NCI-H2196 (cell line): ENCODE results near the gene PKN1.
A peak's percentile ranks its signal among the peaks of the same experiment; 100 is the strongest.

Source experiments
- DNase-seq: peaks from one replicate; lab custom pipeline; 2025; ENCODE audit not compliant: unreplicated experiment; lab: John Stamatoyannopoulos, UW

The PKN1 gene

DNA sequence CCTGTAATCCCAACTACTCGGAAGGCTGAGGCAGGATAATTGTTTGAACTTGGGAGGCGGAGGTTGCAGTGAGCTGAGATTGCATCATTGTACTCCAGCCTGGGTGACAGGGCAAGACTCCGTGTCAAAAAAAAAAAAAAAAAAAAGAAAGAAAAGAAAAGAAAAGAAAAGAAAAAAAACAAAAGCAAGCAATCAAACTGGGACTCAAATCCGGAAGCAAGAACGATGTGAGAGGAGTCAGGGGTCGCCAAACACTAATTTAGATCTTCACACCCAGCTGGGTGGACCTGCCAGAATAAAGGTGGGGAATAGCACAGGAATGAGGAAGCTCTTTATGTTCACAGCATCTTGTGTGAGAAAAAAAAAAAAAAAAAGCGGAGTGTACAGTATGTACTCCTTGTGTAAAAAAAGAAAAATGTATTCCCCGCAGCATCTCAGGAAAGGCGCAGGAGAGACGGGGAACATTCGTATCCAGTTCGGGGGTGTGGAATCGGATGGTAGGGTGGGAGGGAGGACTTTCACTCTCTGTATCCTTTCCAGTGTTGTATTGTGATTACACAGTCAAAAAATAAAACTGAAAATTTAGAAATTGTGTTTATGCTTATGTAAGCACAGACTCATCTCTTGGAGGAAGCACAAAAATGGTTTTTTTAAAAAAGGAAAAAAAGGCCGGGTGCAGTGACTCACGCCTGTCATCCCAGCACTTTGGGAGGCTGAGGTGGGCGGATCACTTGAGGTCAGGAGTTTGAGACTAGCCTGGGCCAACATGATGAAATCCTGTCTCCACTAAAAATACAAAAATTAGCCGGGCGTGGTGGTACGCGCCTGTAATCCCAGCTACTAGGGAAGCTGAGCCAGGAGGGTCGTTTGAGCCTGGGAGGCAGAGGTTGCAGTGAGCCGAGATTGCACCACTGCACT is 77.5 kb downstream of the PKN1 start:
- no peak for DNase-seq

DNA sequence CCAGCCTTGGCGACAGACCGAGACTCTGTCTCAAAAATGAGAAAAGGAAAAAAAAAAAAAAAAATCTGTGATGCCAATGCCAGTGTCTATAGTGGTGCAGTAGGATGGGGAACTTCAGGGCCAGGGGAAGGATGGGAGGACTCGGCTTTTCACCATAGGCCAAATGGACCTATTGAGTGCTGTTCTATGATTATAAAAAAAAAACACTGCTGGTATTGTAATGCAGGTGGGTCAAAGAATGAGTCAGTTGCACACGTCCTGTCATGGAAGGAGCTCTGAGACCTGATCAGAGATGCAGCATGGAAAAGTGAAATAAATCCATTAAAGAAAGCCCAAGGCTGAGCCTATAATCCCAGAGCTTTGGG is 78.1 kb downstream of the PKN1 start:
- no peak for DNase-seq

DNA sequence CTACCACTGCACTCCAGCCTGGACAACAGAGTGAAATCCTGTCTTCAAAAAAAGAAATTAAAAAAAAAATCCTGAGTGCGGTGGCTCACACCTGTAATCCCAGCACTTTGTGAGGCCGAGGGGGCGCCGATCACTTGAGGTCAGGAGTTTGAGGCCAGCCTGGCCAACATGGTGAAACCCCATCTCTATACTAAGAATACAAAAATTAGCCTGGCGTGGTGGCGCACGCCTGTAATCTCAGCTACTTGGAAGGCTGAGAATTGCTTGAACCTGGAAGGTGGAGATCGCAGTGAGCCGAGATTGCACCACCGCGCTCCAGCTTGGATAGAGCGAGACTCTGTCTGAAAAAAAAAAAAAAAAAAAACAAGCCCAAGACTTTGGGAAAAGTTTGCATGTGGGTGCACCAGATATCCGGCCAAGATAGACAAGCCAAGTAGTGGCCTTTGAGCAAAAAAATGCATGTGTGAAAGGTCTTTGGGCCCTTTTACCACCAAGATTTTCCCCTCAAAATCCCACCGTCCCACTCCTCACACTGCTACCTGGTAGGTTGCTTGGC is 79.4 kb downstream of the PKN1 start:
- DNase-seq = no peak

DNA sequence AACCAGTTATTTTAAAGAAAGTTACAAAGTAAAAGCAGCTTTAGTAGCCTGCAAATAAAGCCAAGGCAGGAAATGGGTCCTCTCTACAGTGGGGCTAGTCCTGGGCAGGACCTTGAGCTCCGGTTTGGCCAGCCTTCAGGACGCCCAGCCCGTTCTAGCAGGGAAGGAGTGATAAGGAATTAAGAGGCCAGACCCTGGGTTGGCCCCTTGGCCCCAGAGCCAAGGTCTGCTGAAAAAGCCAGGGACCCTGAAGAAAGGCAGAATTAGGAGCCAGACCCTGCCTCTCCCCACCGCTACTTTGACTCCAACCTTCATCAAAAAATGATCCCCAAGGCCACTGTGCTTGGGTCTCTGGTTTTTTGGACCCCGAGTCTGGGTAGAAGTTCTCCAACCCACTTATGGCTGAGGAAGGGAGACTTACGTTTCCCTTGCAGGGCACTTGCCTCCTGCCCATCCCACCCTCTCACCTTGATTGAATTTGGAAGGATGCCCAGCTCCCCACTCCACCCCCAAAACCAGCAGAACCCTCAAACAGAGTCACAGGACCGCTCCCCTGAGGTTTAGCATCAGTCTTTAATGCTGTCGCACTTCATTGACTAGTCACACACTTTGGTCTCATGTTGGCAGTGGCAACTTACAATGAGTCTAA is 81.2 kb downstream of the PKN1 start:
- DNase-seq = no peak

DNA sequence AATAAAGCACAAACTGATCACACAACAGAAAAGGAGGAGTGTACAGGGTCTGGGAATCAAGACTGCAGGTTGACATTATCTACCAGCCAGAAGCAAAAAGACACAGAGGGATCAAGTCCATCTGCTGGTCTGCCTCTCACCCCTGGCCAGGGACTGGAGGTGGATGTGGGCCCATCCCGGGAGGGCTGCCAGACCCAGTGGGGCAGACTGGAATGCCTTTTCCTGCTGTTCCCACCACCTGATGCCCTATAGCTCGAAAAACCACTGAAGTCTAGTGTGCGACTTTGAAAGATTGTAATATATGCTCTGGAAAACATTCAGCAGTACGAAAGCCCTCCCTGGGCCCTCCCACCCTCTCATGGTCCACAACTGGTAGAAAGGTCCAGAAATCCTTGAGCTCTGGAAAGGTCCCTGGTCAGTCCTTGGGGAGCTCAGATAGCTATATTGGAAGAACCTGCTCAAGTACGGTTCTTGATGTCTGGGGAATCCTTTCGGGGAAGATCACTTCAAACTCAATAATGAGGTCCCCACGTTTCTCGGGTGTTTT is 82.5 kb downstream of the PKN1 start:
- DNase-seq = no peak

DNA sequence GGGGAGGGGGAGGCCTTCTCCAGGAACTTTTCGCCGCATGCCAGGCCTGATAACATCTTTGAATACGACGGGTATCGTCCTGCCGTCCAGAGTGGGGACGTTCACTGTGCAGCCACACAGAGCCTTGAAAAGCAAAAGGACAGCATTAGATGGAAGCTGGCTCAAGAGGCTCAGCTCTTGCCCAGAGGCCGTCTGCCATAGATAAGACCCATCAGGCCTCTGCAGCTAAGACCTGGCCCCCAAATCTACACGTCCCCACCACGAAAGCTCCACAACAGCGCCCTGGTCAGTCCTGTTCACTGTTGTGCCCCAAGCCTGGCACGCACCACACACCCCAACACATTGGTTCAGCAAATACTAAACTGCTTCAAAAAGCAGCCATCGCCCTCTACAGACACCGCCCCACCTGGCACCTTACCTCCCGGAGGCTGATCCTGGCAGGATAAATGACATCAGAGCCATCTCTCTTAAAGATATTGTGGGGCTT is 83.0 kb downstream of the PKN1 start:
- no peak for DNase-seq

DNA sequence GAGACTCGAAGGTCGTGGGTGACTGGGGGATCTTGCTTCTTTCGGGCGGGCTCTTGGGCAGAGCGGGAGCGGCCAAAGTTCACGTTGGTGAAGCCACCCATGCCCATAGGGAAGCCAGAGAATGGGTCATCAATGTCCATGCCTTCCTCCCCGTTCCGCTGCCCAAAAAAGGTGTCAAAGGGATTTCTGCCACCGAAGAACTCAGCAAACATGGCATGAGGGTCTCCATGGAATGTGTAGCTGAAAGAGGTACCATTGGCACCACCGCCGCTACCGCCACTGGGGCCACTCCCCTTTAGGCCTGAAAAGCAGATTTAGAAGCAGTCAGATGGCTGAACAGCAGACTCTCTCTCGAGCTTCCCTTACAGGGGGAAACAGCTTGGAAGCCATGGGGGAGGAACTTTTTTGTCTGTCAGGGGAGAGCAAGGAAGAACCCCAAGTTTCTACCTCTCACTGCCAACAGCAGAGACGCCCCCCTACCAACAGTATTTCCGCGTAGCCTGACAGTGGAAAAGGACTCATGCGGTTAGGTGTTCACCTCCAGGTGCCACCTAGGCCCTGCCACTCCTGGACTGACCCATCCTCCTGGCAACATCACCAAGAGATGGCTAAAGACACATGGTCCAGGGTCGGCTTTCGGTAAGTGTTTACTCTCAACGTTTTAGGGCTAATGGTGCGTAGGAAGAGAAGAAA is 83.8 kb downstream of the PKN1 start:
- no peak for DNase-seq

DNA sequence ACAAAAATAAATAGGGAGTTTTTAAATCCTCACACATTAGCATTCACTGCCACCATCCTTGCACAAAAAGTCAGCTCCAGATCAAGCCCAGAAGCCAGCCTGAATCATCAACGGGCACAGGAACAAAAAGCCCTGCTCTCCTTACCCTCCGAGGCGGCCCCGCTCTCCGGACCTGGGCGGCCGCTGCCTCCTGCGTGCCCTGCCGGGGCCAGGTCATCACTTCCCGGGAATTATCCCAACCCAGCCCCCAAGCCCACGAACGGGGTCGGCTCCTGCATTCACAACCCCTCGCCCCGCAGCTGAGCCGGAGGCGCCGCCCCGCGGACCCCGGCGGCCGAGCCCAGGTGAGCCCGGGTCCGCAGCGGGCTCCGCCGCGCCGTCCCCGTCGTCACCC is 84.3 kb downstream of the PKN1 start:
- DNase-seq = no peak

DNA sequence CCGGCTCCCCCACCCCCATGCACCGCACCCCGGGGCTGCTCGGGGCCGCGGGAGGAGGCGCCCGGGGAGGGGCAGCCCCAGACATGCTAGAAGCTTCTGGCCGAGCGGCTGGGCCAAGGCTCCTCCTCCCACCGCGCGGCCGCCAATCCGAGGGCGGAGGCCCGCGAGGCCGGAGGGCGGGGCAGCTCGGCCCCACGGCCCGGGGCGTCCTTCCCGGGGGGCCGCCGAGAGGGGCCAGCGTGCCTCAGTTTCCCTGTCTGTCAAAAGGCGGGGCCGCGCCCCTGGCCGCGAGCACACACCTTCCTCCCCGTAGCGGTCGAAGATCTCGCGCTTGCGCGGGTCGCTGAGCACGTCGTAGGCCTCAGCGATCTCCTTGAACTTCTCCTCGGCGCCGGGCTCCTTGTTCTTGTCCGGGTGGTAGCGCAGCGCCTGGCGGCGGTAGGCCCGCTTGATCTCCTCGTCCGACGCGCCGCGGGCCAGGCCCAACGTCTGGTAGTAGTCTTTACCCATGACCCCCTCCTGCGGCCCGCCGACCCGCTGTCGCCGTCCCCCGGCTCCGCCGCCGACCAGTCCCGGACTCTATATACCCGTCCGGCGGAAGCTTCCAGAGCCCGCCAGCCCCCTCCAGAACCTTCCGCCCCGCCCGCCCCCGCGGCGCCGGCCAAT is 84.9 kb downstream of the PKN1 start, which contains the start of gene DNAJB1:
TSS of gene DNAJB1 (minus strand) at position 558 of the 666 bp plus-strand sequence. CDS start at position 510, 48 bp downstream.
- DNase-seq = peak; percentile 65

DNA sequence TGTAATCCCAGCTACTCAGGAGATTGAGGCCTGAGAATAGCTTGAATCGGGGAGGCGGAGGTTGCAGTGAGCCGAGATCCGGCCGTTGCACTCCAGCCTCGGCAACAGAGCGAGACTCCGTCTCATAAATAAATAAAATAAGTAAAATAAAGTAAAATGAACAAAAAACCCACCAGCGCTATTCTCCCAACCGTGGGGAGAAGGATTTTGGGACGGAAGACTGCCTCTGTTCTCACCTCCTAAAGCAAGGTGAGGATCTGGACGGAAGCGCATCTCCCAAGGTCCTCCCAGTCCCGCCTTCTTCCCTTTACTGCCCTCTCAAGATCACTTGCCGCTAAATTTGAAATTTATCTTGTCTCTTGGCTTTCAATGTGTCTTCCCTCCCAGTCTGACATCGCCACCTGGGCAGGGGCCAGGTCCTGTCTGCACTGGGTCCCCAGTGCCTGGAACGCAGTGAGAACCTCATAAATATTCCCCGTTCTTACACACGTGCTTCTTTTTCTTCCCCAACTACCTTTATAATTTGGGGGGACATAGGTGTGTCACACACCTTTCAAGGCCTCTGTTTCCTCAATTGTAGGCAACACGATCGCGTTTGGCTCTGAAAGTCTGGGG is 86.2 kb downstream of the PKN1 start:
- no peak for DNase-seq

DNA sequence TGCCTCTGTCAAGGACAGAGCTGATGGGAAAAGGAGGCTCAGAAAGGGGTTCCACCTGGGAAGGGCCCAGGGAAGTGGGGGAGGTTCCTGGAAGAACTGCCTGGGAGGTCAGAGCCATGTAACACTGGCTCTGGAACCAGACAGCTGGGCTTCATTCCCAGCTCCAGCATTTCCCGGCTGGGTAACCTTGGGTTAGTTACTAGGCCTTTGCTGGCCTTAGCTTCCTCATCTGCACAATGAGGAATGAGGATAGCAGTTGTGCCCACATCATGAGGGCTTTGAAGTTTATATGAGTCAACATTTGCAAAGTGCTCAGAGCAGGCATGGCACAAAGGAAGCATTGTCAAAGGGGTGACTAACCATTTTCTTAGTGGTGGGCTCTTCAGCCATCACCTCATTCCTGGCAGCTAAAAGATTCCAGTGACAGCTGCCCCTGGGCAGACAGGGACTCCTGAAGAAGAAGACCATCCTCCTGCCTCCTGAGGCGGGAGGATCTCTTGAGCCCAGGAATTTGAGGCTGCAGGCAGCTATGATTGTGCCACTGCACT is 86.8 kb downstream of the PKN1 start:
- peak; percentile 71 for DNase-seq

DNA sequence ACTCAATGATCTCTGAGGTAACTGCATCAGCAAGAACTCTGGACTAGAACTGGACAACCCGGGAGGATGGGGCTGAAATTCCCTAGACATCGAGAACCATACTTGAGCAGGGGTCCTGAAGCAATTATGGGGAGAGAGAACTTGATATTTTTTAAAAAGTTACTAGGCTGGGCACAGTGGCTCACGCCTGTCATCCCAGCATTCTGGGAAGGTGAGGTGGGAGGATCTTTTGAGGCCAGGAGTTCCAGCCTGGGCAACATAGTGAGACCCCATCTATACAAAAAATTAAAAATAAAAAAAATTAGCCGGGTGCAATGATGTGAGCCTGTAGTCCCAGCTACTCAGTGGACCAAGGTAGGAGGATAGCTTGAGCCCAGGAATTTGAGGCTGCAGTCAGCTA is 87.4 kb downstream of the PKN1 start:
- DNase-seq = no peak
